A673 (cell line): ENCODE data around the gene SLC24A4.

ENCODE experiments used
- EZH2 ChIP-seq: fragments of 200-600 bp; sonication (generic); IDR thresholded peaks from 2 replicates; pipeline ENCODE4 v1.6.1; 2017; ENCODE audit warnings: borderline replicate concordance, low read depth, mild to moderate bottlenecking, mixed read lengths, antibody characterized with exemption, low read length; ENCODE audit not compliant: poor library complexity, severe bottlenecking
- TF ChIP-seq, protein P1 (sequence below): fragments of 300-800, 200-600 bp; sonication (generic); conservative IDR thresholded peaks from 2 replicates; pipeline ENCODE4 v1.5.1; 2017; ENCODE audit warnings: low read depth, mild to moderate bottlenecking, antibody characterized with exemption, low read length, moderate library complexity, mixed read lengths

DNA sequence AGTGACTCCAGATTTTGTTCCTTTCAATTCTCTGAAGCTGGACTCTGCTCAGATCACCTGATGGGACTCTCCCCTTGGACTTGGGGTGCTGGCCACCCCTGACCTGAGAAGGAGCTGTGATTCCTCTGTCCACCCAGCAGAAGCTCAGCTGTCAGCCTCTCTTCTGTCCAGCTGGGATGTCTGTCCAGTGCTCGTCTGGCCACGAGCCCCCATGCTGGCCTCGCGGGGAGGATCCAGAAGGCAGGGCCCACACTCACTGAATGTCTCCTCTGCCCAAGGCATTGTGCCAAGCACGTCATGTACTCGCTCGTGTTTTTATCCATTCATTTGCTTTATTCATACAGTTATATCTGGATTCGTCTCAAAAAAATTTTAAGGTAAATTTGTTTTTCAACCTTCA is 14.2 kb upstream of the SLC24A4 start:
- TF ChIP-seq, protein P1, sequence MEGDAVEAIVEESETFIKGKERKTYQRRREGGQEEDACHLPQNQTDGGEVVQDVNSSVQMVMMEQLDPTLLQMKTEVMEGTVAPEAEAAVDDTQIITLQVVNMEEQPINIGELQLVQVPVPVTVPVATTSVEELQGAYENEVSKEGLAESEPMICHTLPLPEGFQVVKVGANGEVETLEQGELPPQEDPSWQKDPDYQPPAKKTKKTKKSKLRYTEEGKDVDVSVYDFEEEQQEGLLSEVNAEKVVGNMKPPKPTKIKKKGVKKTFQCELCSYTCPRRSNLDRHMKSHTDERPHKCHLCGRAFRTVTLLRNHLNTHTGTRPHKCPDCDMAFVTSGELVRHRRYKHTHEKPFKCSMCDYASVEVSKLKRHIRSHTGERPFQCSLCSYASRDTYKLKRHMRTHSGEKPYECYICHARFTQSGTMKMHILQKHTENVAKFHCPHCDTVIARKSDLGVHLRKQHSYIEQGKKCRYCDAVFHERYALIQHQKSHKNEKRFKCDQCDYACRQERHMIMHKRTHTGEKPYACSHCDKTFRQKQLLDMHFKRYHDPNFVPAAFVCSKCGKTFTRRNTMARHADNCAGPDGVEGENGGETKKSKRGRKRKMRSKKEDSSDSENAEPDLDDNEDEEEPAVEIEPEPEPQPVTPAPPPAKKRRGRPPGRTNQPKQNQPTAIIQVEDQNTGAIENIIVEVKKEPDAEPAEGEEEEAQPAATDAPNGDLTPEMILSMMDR, result no peak
- TF ChIP-seq EZH2, result no peak
